PC-3 (cell line): ENCODE measurements around the gene HPSE2.

Experiments
- CTCF ChIP-seq: fragments of 300-600 bp; sonication (generic); conservative IDR thresholded peaks from 2 replicates; pipeline ENCODE4 v1.5.1; 2017; ENCODE audit warnings: antibody characterized with exemption, low read depth, mild to moderate bottlenecking, low read length
- EZH2 ChIP-seq: fragments of 300-600 bp; sonication (generic); IDR thresholded peaks from one replicate; pipeline ENCODE4 v1.6.1; 2017; ENCODE audit warnings: antibody characterized with exemption, mild to moderate bottlenecking, low read length; ENCODE audit not compliant: unreplicated experiment

- TF ChIP-seq CTCF (no peak), EZH2 (no peak)
Measured at GRCh38 chr10:98632456-98633150, 603.0 kb downstream of the HPSE2 start.
